ENCODE measurements around the gene UTP14C.

The UTP14C gene

GRCh38 chr13:52006523-52007245 is 17.8 kb upstream of the UTP14C start:
- TF ChIP-seq CTCF (IDR thresholded peaks at IDR 0.05): no peak

GRCh38 chr13:52009946-52010345 is 14.5 kb upstream of the UTP14C start:
- no peak for TF ChIP-seq CTCF (IDR thresholded peaks at IDR 0.05)

- TF ChIP-seq CTCF (IDR thresholded peaks at IDR 0.05): no peak
These were observed 13.4 kb upstream of the UTP14C start, which contains the start of gene ATP7B for GRCh38 chr13:52010890-52011631. ATP7B (minus strand) TSS chr13:52011450; CDS start chr13:52011337, 113 bp downstream.

- TF ChIP-seq CTCF (IDR thresholded peaks at IDR 0.05): no peak
These were observed 12.6 kb upstream of the UTP14C start, which contains the start of gene ALG11 for GRCh38 chr13:52011632-52012511. ALG11 (plus strand) TSS chr13:52012398; CDS start chr13:52012419, 21 bp downstream.

GRCh38 chr13:52012512-52012836 is 12.0 kb upstream of the UTP14C start:
- no peak for TF ChIP-seq CTCF (IDR thresholded peaks at IDR 0.05)

- no peak for TF ChIP-seq CTCF (IDR thresholded peaks at IDR 0.05)
These were observed 8.2 kb upstream of the UTP14C start for GRCh38 chr13:52016296-52016695.

GRCh38 chr13:52020191-52020590 is 4.3 kb upstream of the UTP14C start:
- TF ChIP-seq CTCF (IDR thresholded peaks at IDR 0.05): no peak

Data from LNCAP (cell line).